NAMALWA (cell line): Measurements from ENCODE around the gene SELENOT.
"Not testable (repeated sequence)": the region's sequence is repeated elsewhere in the genome, so short reads cannot be mapped to it uniquely, and the experiment has no call there.

ENCODE experiments used
- DNase-seq: peaks from one replicate; pipeline ENCODE4 v3.0.0-alpha.2; 2015; ENCODE audit warnings: low spot score

SELENOT gene

GRCh38 chr3:150607267-150608065 is 4.3 kb downstream of the SELENOT start:
- peak; percentile 46 for DNase-seq

DNA sequence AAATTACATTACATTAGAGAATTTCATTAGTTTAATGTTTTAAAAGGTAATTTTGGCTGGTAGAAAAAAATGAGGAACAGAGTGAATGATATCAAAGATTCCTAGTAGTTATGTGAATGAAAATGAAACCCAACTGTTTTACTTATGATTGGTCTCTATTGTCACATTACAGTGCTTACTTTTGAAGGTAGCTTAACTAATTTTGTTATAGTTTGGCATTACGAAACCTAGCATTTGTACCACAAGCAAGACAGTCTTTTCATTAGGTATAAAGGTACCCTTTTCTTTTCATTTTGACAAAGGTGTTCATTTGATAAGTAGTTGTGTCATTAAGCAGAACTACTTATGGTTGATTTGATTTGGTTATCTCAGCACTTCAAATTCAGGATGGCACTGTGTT is 6.9 kb downstream of the SELENOT start:
- DNase-seq, result no peak

- no peak for DNase-seq
These were observed 7.7 kb downstream of the SELENOT start for GRCh38 chr3:150610785-150611184.

GRCh38 chr3:150611666-150612065 is 8.5 kb downstream of the SELENOT start:
- no peak for DNase-seq

GRCh38 chr3:150612494-150612893 is 9.4 kb downstream of the SELENOT start:
- no peak for DNase-seq

DNA sequence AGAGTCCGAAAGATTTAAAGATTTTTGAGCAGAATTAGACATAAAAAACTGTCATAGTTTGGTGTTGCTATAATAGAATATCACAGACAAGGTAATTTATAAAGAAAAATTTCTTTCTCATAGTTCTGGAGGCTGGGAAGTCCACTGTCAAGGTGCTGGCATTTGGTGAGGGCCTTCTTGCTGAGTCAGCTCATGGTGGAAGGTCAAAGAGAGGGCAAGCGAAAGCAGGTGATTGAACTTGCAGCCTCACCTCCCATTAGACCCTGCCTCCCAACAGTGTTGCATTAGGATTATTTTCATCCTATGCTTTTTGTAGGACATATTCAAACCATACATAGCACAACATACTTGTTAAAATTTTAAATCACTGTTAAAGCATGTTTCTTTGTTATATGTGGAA is 9.9 kb downstream of the SELENOT start:
- DNase-seq, result no peak

DNA sequence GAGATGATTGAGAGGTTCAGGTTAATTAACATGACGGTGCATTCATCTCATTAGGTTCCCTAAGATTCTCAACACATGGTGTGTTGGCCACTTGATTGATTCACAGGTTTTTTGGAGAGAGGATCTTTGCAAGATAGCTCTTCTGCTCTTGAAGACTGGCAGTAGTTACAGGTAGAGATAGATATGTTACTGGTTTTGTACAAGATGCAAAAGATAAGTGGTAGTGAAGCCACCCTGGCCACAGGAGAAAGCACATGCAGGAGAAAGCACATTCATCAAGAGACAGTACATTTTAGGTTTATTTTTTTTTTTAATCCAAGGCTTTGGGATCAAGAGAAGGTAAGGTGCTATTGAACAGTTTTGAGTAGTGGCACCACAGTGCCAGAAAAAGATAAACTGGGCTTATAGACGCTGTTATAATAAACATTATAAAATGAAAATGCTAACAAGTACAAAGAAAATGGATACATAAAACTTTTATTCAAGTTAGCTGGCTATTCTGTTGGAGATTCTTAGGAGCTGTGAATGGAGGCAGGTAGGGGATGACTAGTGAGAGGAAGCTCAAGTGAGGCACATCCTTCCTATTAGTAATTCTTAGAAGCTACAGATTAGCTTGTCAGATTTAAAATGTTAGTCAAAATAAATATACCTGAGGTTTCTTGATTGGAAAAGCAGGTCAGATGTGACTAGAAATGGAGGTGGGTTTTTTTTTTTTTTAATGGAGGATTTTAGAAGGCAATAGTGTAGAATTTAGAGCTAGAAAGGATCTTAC is 10.8 kb downstream of the SELENOT start:
- no peak for DNase-seq

DNA sequence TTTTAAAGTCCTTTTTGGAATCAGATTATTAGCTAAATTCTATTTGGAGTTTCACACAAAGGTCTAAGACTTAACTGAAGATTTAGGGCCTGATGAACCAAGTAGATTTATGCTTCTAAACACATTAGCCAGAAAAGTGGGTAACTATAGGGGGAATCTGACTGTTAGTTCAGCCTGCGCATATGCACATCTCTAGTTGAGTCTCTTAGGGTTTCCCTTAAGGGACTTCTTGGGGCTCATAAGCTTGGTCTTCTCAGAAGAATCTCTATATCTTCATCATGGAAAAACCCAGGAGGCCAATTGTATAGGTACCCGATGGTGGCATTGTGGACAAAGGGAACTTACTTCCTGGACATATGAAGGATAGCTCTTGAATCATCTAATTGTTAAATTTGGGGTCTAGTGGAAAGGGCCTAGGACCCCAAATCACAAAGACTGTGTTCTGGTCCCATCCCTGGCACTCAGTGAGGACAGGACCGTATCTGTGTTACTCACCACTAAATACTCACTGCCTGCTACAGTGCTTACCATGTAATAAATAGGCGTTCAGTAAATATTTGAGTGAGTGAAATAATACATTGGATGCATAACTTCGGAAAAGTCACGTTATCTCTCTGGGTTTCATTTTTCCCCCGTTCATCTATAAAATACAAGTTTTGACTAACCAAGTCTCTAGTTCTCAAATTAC is 17.0 kb downstream of the SELENOT start:
- DNase-seq, result no peak

DNA sequence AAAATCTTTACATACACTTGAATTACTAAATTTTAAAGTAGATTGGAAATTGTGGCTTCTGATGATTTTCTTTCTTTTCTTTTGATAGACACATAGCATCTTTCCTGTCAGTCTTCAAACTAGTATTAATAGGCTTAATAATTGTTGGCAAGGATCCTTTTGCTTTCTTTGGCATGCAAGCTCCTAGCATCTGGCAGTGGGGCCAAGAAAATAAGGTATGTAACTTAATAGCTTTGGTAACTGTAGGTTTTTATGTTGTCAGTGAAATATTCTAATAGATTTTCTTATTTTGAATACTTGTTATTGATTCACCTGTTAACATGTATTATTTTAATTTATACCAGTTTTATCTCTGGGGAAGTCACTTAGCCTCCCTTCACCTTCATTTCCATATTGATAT is 19.8 kb downstream of the SELENOT start:
- DNase-seq, result not testable (repeated sequence)

DNA sequence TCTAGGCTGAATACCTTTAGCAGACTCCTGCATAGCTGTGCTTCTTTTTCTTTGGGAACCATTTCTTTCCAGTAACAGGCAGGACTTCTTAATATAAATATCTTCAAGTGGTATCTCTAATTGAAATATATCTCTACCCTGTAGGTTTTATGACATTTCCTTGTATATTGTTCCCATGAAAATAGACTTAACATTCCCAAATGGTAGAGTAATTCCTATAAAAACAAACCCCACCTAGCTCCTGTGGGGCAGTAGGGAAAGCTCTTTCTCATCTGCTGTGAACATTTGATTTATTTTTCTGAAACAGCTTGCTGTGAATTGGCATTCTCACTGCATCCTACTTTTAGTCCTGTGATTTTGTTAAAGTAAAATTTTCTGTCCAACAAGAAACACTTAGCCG is 20.8 kb downstream of the SELENOT start:
- DNase-seq, result no peak

DNA sequence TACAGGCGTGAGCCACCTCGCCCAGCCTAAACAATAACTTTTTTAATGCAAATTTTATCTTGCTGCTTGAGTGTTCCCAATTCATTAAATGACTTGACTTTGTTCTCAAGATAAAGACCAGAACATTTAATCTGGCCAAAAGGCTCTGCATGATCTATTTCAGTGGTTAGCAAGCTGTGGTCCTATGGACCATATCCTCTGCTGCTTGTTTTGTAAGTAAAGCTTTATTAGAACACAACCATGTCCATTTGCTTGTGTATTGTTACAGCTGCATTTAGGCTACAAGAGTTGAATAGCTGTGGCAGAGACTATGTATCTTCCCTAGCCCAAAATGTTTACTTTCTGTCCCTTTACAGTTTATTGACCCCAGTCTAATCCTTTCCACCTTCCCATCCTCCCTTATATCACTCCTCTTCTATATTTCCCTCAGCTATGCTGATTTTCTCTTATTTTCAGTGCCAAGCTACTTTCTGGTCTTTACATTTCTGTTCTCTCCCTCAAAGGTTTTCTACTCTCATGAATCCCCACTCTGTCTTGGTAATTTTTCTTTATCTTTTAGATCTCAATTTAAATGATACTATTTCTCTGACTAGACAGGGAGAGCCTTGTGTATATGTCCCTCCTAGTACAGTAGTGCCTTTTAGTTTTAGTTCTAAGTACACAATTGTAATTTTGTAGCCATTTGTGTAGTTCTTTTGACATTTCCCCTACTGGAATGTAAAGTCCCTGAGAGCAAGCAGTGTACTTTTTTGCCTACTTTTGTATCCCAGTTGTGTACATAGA is 23.2 kb downstream of the SELENOT start:
- DNase-seq, result no peak

- DNase-seq, result no peak
These were observed 24.4 kb downstream of the SELENOT start for GRCh38 chr3:150627557-150627956.

DNA sequence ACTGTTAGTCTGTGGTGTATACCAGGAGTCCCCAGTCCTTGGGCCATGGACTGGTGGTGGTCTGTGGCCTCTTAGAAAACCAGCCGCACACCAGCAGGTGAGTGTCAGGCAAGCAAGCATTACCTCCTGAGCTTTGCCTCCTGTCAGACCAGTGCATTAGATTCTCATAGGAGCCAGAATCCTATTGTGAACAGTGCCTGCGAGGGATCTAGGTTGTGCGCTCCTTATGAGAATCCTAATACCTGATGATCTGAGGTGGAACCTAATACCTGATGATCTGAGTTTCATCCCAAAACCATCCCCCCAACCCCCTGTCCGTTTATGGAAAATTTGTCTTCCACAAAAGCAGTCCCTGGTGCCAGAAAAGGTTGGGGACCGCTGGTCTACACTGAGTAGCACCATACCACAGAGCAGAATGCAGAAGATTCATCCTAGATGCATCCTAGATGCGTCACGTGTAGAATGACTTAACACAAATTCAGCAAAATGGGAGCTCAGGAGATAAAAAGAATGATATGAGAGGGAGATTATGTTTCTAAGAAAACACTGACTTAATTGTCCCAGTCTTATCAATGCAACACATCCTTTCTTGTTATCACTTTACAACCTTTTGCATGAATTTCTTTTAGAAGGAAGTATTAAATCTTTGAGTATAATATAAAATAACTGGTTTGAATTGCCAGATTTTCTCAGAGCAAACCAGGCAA is 28.5 kb downstream of the SELENOT start:
- DNase-seq, result no peak

- DNase-seq, result no peak
These were observed 32.0 kb downstream of the SELENOT start for GRCh38 chr3:150635076-150635475.

DNA sequence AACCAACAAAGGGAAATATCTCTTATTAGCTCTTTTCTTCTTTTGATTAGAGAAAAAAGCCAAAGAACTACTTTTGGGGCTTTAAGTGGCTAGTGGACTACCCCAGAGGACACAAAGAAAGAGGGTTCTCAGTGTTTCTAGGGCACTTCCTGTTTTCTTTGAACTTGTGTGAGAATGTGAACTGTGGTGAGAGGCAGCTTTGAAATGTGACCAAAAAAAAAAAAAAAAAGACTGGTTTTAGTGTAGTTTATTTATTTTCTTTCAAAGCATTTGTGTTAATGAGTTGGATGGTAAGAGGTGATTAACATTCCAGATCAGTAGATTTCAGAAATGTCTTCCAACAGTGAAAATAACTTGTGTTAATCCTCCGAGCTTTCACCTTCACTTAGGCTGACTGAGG is 32.4 kb downstream of the SELENOT start:
- peak; percentile 49 for DNase-seq

DNA sequence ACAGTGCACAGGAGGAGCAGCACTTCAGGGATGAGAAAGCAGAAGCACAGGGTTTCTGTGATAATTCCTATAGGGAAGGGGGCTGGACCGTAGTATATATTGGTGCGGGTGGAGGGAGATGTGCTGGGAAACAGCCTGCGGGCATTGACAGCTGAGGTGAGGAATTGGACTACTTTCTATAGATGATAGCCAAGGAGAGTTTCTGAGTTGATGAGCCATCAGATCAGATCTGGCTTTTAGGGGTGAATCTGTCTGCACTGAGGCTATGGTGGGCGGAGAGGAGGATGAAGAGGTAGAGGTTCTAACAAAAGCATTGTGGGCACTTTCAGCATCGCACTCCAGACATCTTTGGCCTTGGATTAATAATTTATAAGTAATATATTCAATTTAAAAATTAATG is 33.1 kb downstream of the SELENOT start:
- DNase-seq, result no peak

GRCh38 chr3:150639262-150639661 is 36.1 kb downstream of the SELENOT start:
- DNase-seq, result no peak

- DNase-seq, result no peak
These were observed 37.1 kb downstream of the SELENOT start for GRCh38 chr3:150640256-150640655.

DNA sequence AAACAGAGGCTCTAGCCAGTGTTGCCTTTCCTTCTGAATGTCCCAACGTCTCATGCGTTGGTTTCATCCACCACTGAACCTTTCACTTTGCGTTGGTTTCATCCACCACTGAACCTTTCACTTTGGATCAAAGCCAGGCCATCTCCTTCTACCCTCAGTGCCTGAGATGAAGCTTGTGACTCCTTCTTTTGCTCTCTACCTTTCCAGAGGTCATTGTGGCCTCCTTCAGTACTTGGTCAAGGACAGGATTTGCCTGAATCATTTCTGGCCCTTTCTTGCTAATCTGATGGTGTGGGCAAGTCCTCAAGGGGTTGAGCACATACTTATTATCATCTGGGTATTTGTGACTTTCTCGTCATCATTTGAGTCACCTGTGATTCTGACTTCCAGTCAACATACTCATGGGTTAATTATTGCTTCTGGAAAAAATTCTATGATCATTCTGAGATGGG is 50.0 kb downstream of the SELENOT start:
- no peak for DNase-seq

DNA sequence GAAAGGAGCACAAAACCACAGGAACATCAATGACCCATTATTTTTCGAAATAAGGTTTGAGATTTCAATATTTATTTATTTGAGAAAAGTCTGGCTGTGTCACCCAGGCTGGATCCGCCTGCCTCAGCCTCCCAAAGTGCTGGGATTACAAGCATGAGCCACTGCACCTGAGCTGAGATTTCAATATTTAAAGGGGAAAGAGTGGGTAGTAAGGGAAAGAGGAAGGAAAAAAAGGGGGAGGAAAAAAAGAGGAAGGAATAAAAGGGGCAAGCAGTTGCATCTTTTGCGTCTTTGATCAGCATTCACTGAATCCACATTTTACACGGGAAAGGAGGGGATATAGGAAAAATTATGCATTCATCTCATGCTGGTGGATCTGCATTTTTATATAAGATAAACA is 53.2 kb downstream of the SELENOT start:
- no peak for DNase-seq
